Measurements from ENCODE around the gene CIAPIN1.

DNA sequence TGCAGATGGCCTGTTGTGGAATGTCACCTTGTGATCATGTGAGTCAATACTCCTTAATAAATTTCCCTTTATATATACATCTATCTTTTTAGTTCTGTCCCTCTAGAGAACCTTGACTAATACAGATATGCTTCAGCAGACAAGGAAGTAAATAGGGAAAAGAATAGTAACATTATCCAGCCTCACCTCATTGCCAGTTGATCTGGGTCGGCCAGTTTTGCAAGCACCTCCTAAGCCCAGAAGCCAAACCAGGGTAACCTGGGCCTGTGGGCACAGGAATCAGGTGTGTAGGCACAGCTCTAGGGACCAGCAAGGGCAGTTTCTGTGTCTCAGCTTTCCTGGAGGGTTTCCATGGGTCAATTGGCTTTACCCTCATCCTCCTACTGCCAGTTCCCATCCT lies 54.5 kb downstream of the CIAPIN1 start:
- TF ChIP-seq POLR2A (IDR thresholded peaks at IDR 0.05; ENCODE audit: low read depth, low read length) (no peak), POLR2AphosphoS5 (IDR thresholded peaks at IDR 0.05; ENCODE audit: low read depth, low read length) (no peak)
